HG03521 (cell line): Measurements from ENCODE around the gene IL5.
"Not testable (repeated sequence)": the region's sequence is repeated elsewhere in the genome, so short reads cannot be mapped to it uniquely, and the experiment has no call there.

Experiments
- ATAC-seq: cut with Tn5 transposase; IDR thresholded peaks from one replicate; pipeline ENCODE4 v1.9.1; 2021; ENCODE audit warnings: mild to moderate bottlenecking, moderate library complexity; ENCODE audit not compliant: unreplicated experiment

Gene IL5

DNA sequence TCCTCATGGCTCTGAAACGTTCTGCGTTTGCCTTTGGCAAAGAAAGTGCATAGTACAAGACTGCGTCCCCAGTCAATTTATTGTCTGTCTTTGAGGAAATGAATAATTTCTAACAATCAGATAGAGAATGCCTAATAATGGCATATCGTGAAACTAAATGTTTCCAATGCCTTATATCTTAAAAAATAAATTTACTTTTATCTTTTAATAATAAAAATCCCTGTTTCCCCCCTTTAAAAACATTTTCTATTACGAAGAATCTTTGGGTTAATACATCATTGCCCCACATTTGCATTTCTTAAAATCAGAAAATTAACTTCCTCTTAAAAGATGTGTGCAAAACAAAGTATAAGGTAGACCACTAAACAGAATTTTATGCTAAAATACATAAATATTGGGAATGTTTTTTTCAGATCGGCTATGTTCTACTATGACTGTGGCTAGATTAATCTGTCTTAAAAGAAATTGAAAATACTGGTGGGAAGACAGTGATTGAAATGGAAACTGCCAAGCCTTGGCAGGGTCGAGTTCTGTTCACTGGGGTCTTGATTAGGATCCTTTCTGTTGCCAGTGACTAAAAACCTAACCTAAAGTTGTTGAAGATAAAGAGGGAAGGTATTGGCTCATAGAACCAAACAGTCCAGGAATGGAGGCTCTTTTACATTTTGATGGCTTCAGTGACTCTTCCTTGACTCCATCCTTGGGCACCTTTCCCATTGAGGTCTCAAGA is at the start of gene IL5:
IL5 (minus strand) TSS at position 51 of the 730 bp plus-strand sequence; CDS start at position 7, 44 bp downstream.
- ATAC-seq, result no peak

DNA sequence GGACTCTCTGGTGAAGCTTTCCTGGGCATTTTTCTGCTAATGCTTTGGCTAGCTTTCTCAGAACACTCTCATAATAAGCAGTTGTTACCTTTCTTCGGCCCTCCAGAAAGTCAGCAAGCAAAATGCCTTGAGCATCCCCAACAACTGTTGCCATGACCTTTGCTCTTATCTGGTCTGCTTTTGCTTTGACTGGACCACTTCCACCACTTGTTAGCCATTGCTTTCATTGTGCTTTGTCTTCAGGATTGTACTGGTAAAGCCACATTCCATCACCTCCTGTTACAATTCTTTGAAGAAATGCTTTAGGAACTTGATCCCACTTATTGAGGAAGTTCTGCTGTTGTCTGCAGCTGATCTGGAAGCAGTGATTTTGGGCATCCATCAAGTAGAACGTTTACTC is 49.2 kb upstream of the IL5 start:
- no peak for ATAC-seq

GRCh38 chr5:132591145-132591544 is 47.8 kb upstream of the IL5 start:
- ATAC-seq, result no peak

DNA sequence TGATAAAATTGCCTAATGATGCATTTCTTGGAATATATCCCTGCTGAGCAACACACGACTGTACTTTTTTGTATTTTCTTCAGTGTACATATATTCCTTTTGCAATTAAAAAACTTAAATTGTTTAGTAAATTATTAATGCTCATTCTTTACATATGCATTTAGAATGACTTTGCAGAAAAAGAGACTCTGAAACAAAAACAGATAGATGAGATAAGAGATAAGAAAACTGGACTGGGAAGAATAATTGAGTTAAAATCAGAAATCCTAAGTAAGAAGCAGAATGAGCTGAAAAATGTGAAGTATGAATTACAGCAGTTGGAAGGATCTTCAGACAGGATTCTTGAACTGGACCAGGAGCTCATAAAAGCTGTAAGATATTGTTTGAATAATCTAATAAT is 46.1 kb upstream of the IL5 start:
- no peak for ATAC-seq

DNA sequence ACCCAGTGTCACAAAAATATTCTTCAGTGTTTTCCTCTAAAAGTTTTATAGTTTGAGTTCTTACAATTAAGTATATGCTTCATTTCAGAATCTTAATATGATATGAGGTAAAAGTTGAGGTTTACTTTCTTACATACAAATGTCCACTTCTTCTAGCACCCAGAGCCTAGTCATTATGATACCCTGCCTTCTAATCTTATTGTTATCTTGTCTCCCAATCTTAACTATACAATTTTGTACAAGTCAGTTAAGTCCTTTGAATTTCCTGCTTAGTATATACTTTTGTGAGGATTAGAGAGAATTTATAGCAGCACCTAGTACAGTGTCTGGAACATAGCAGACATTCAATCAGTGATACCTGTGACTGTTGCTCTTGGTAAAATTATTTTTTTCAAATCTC is 42.7 kb upstream of the IL5 start:
- no peak for ATAC-seq

- ATAC-seq, result not testable (repeated sequence)
Measured at GRCh38 chr5:132584560-132584959, 41.2 kb upstream of the IL5 start.

DNA sequence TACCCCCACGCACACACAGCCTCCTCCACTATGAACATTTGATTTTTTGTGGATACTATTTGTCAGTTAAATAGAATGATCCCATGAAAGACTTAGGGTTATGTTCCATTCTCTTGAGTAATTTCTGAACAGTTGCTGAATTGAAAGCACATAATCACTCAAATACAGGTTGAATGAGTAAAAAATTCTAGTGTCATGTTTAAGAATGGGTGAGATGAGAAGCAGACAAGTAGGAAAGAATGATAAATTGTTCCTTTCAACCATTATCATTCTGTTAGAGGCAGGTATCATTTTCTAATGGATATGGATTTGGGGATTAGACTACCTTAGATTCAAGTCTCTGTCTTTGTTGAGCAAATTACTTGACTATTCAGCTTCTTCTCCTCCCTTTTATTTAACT is 32.8 kb upstream of the IL5 start:
- no peak for ATAC-seq

DNA sequence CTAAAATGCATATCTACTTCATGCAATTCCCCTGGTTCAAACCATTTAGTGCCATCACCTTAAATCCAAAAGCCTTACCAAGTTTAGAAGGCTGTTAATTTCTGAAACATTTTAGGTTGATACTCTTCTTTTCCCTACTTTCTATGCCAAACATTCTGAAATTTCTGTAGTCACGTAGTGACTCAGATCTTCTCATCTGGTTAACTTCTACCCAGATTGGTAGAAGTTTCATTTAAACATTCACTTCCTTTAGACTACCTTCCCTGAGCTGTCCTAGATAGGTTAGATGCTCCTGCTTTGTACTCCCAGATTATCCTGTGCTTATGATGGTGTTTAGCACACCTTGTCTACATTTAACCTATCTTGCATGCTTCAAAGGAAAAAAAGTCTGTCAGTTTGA is 23.3 kb upstream of the IL5 start:
- ATAC-seq, result no peak

DNA sequence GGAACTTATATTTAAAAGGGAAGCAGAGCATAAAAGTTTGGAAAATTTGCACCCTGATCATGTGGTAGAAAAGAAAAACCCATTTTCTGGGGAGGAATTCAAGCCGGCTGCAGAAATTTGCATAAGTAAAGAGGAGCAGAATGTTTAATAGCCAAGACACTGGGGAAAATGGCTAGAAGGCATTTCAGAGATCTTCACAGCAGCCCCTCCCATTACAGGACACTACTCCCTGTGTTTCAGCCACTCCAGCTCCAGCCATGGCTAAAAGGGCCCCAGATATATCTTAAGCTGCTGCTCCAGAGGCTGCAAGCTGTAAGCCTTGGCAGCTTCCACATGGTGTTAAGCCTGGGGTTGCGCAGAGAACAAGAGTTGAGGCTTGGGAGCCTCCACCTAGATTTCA is 21.2 kb upstream of the IL5 start:
- not testable (repeated sequence) for ATAC-seq

- ATAC-seq, result no peak
Measured at GRCh38 chr5:132561601-132562000, 18.3 kb upstream of the IL5 start.

DNA sequence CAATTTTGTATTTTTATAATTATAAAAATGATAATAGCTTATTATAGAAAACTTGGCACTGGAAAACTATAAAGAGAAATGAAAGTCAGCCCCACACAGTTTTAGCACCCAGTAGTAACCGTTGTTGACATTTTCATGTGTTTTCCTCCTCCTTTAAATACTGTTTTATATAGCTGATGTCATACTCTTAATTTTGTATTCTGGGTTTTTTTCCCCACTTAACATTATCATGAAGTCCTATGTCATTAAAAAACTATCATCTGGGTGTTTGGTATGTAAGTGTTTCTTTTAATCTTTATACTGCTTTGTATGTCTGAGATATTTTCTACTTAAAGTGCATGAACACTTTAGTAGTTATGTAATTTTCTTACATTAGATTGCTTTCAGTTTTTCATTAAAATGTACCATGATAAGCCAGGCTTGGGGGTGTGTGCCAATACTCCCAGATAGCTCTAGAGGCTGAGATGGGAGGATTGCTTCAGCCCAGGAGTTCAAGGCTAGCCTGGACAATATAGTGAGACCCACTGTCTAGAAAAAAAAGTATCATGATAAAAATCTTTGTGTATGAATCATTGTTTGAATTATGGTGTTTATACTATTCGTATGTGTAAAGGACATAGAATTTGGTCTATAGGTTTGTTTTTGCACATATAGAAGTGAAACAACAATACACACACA is 16.2 kb upstream of the IL5 start:
- no peak for ATAC-seq

DNA sequence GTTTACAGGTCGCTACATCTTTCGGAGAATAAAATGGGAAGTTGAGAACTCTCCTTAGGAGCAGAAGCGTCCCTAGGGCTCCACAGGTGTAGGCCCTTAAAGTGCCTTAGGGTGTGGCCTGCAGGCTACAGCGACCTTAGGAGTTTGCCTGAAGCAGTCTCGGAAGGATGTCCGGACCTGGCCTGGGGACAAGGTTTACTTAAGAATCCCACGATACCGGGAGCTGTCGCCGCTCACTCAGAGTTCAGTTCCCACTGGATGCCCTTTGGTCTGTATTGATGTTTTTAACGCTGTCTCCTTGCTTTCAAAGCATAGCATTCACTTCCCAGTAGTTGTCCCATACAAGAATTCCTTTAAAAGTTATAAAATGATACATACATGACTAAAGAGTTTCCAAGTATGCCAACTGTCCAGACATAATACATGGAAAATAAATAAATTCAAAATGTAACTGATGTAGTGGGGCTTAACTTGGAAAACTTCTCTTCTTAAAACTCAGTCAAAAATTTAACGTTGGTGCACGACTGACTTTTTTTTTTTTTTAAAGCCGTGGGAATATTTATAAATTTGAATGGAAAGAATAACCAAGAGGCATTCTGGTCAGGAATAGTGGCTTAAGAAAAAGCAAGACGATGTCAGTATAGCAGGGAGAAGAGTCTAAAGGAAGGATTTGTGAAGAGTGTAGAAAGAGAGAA is 14.3 kb upstream of the IL5 start:
- no peak for ATAC-seq

DNA sequence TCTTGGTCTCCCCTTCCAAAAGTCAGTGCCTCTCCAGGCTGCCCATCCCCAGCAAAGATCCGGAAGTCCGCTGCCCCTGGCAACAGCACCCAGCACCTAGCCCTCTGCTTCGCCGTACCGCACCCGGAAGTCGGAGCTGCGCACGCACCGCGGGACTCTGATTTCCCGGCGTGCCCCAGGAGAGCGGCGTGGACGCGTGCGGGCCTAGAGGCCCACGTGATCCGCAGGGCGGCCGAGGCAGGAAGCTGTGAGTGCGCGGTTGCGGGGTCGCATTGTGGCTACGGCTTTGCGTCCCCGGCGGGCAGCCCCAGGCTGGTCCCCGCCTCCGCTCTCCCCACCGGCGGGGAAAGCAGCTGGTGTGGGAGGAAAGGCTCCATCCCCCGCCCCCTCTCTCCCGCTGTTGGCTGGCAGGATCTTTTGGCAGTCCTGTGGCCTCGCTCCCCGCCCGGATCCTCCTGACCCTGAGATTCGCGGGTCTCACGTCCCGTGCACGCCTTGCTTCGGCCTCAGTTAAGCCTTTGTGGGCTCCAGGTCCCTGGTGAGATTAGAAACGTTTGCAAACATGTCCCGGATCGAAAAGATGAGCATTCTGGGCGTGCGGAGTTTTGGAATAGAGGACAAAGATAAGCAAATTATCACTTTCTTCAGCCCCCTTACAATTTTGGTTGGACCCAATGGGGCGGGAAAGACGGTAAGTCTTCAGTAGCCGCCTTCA is 13.6 kb upstream of the IL5 start, which contains the start of gene RAD50:
RAD50 (plus strand) TSS at position 215 of the 715 bp plus-strand sequence; CDS start at position 563, 348 bp downstream.
- peak; percentile 97 for ATAC-seq

DNA sequence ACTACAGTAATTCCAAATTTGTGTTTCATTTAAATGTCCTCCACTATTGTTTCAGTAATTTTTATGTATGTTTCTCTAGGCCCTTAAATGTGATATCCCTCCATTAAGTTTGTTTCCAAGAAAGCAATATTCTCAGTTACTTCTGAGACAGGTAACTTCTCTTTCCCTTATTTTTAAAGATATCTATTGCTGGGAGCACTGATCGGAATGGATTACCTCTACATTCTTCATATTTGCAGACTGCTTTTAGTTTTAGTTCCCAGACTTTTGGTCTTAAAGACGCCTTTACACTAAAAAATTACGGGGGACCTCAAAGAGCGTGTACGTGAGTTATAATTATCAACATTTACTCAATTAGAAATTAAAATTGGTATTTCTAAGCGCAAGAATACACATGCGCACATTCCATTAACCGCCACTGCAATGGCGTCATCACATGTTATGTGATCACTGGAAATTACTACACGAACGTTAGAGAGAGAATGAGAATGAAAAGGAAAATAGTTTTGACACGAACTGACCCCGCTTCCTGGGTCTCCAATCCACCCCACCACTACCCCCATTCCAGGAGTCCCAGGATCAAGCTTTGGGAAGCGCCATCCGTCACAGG is 12.9 kb upstream of the IL5 start:
- ATAC-seq, result no peak

DNA sequence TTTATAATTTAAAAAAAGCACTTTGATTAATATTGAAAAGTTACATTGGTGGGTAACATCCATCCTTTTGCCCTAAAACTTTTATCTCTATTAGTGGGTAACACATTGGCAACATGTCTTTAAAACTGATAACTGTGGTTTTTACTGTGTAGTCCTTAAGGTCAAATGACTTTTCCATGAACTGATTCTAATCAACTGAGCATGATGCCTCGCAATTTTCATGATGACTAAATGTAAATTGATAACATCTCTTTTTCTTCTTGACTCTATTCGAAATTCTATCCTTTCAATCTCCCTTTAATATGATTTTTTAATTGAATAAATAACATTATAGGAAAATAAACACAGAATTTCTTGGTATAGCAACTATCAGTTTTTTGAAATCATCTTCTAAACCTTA is 6.3 kb upstream of the IL5 start:
- no peak for ATAC-seq

DNA sequence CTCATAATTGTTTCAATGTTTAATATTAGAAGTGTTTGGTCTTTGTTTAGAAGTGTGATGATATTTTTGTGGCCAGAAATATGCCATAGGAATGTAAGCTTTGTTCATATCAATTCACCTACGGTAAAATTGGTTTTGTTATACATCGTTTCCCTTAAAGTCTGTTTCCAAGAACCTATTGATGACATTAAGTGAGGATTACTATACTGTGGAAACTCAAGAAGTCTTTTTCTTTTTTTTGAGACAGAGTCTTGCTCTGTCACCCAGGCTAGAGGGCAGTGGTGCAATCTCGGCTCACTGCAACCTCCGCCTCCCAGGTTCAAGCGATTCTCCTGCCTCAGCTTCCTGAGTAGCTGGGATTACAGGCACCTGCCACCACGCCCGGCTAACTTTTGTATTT is 5.5 kb upstream of the IL5 start:
- not testable (repeated sequence) for ATAC-seq

DNA sequence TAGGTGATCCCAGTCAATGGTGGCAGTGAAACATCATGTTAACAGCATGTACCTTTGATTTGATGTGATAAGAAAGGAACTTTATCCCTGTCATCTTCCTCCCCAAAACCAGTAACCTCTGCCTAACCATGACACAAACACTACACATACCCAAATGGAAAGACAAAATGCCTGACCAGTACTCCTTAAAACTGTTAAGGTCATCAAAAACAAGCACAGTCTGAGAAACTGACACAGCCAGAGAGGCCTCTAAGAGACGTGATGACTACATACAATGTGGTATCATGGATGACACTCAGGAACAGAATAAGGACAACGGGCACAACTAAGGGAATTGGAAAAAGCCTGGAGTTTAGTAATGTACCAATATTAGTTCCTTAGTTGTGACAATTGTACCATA is 3.9 kb upstream of the IL5 start:
- ATAC-seq, result no peak

GRCh38 chr5:132546108-132546507 is 2.8 kb upstream of the IL5 start:
- ATAC-seq, result no peak

- ATAC-seq, result no peak
Measured at GRCh38 chr5:132540764-132541163, 2.6 kb downstream of the IL5 start.

DNA sequence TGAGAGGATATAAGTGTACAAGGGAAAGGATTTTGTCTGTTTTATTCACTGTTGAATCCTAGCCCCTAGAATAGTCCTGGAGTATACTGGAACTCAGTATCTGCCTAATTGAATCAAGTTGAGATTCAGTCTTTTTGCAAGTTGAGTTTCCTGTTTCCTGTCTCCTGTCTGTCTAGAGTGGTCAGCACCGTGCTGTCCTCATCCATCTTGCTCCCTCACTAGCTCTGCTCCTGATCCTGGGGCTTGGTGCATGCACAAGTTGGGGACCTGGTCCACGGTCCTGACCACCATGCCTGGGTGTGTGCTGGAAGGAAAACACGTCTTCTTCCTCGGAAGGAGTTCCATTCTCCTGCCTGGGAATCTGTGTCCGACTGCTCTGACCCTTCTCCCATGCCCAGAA is 3.2 kb downstream of the IL5 start:
- ATAC-seq, result no peak

GRCh38 chr5:132539716-132540115 is 3.6 kb downstream of the IL5 start:
- ATAC-seq, result no peak
